Transverse colon (tissue), 4 donors: Measurements from ENCODE around the gene HIPK2. TPM values are rescaled to one million over a fixed set of nuclear protein-coding genes. Genes with fewer than 3 reads are reported as not detected.

Source experiments
- DNase-seq: peaks from one replicate; pipeline ENCODE4 v3.0.0-alpha.2; 2019
- H3K27ac ChIP-seq, 4 donors: fragments of 200-600 bp; sonication (generic); 2 replicates each; pipeline ENCODE4 v1.5.1; 2016 to 2018; ENCODE audit warnings: inconsistent platforms in 4 of 4
- H3K27me3 ChIP-seq: fragments of 200-600 bp; sonication (generic); 2 replicates; pipeline ENCODE4 v1.5.1; 2017; ENCODE audit warnings: inconsistent platforms
- H3K36me3 ChIP-seq, 4 donors: fragments of 200-600 bp; sonication (generic); 2 replicates each; pipeline ENCODE4 v1.5.1; 2017 to 2019; ENCODE audit warnings: inconsistent platforms in 4 of 4
- H3K4me1 ChIP-seq, 4 donors: fragments of 200-600 bp; sonication (generic); 2 replicates each; pipeline ENCODE4 v1.5.1; 2017 to 2020; ENCODE audit warnings: inconsistent platforms in 4 of 4
- H3K4me3 ChIP-seq, 4 donors: fragments of 200-600 bp; sonication (generic); 1 replicate in 1 of 4; 2 replicates in 3 of 4; pipeline versions ENCODE4 v1.5.1 to v1.6.1; 2017 to 2019; ENCODE audit warnings: inconsistent platforms in 4 of 4
- H3K9me3 ChIP-seq, 2 donors: fragments of 200-600 bp; sonication (generic); 2 replicates each; pipeline ENCODE4 v1.5.1; 2017 to 2019; ENCODE audit warnings: inconsistent platforms in 2 of 2
- CTCF ChIP-seq, 5 experiments: fragments of 200-600 bp in 3 of 5; fragments of 450-650 bp in 2 of 5; sonication (generic) in 3 of 5; IDR thresholded peaks; 1 replicate in 2 of 5; 2 replicates in 3 of 5; pipeline ENCODE4 v1.5.1; 2016 to 2017; ENCODE audit warnings: antibody characterized with exemption in 5 of 5, inconsistent platforms in 3 of 5, mild to moderate bottlenecking in 2 of 5, moderate library complexity in 1 of 5
- EP300 ChIP-seq: sonication (generic); formaldehyde crosslinking; IDR thresholded peaks from one replicate; pipeline ENCODE4 v1.6.1; 2017; ENCODE audit warnings: antibody characterized with exemption, low read depth
- POLR2A ChIP-seq: fragments of 450-650 bp; IDR thresholded peaks from one replicate; pipeline ENCODE4 v1.6.1; 2016; ENCODE audit warnings: antibody characterized with exemption, mild to moderate bottlenecking, moderate library complexity
- POLR2AphosphoS5 ChIP-seq, 3 donors: sonication (generic); formaldehyde crosslinking; IDR thresholded peaks; one replicate each; pipeline ENCODE4 v1.6.1; 2016; ENCODE audit warnings: antibody characterized with exemption in 3 of 3
- WGBS, 2 donors: methylation state at CpG; one replicate each; pipeline ENCODE4 v1.1.5; 2018; ENCODE audit warnings: low coverage in 1 of 2; 5-methylcytosine and 5-hydroxymethylcytosine counted together
- in situ Hi-C, 4 donors: fragments of 200-750 bp; cut with MboI; loops; one replicate each; pipeline versions ENCODE4 v1.15.0 to v1.15.1; 2017; ENCODE audit warnings: low sequenced_read_pairs in 3 of 4, low pct_ligation_motif_present in 1 of 4, low pct_unique_long_range_greater_than_20kb in 1 of 4
- intact Hi-C: fragments of 100-400 bp; cut with DNase I; formaldehyde crosslinking; loops from one replicate; pipeline ENCODE4 v1.15.1; 2023; ENCODE audit warnings: low total_unique reads
- total RNA-seq, 4 donors: library from RNA; depleted of rRNA; stranded (reverse); fragments of >200 nt; gene quantifications; one replicate each; pipeline ENCODE4 v1.1.0, GENCODE V29; 2016

The HIPK2 gene
- total RNA-seq, 4 donors from 2014 or later = 27.3 to 40.3 (median 33.6) TPM

- H3K4me1 ChIP-seq = no peaks in the 10 kb centered on the region
- no peaks in the 10 kb centered on the region for H3K27me3 ChIP-seq
- TF ChIP-seq POLR2AphosphoS5 (IDR thresholded peaks at IDR 0.05) (no peak), EP300 (no peak), POLR2A (no peak), CTCF (IDR thresholded peaks at IDR 0.05) (no peak)
- 86 to 90% methylated on average over 7 to 20 of the region's 21 CpGs for WGBS, 2 donors
- in situ Hi-C loops = no loop called here
- intact Hi-C loops = no loop called here
- no peak overlapping the region for H3K27ac ChIP-seq
- H3K9me3 ChIP-seq = no peaks in the 10 kb centered on the region
- H3K4me3 ChIP-seq = no peak overlapping the region
- DNase-seq = no peak
- no peaks in the 10 kb centered on the region for H3K36me3 ChIP-seq
Measured at GRCh38 chr7:139541600-139542307, 236.0 kb downstream of the HIPK2 start.

- no peak overlapping the region for H3K4me3 ChIP-seq
- H3K27me3 ChIP-seq = no peaks in the 10 kb centered on the region
- H3K27ac ChIP-seq = no peak overlapping the region
- 34% methylated on average over 10 of the region's 12 CpGs; no CpG with 5 or more reads in 1 of the 2 donors for WGBS, 2 donors
- in situ Hi-C loops (no loop called here), intact Hi-C loops (no loop called here)
- H3K9me3 ChIP-seq = no peaks in the 10 kb centered on the region
- H3K4me1 ChIP-seq = no peaks in the 10 kb centered on the region
- no peak for DNase-seq
- TF ChIP-seq POLR2A (no peak), EP300 (no peak), POLR2AphosphoS5 (IDR thresholded peaks at IDR 0.05) (no peak), CTCF (IDR thresholded peaks at IDR 0.05) (no peak)
- H3K36me3 ChIP-seq = no peaks in the 10 kb centered on the region
Measured at GRCh38 chr7:139540203-139540602, 237.6 kb downstream of the HIPK2 start.

DNA sequence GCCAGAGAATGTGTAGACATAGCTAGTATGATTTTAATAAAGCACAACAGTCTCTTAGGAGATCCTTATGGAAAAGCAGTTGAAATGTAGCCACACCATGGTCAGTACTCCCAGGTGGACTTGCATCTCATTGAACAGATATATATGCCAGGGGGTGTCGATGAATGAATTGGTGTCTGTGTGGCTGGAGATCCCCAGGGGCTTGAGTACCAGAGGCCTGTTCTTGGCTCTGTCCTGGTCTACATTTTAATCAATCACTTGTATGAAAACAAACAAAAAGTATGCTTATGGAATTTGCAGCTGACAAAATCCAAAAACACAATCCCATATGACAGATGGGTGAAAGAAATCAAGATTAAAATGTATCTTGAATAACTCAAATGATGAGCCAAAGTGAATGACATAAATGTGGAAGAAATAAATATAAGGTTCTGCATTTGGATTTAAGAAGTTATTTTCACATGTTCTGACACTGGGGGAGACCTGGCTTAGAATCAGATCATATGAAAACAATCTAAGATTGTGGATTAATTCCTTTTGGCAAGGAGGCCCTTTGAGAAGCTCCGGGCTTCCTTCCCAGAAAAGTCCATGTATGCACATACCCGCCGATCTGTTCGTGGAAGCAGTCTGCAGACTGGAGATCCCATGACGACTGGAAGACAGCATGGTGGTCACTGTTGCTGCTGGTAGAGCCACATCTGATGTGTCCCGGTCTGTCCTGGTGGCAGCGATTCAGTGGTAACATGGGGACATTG is 238.7 kb downstream of the HIPK2 start:
- intact Hi-C loops (no loop called here), in situ Hi-C loops (no loop called here)
- Histone ChIP-seq H3K4me3 (no peak overlapping the region), H3K27ac (no peak overlapping the region), H3K4me1 (no peaks in the 10 kb centered on the region), H3K9me3 (no peaks in the 10 kb centered on the region), H3K36me3 (no peaks in the 10 kb centered on the region), H3K27me3 (no peaks in the 10 kb centered on the region)
- TF ChIP-seq POLR2AphosphoS5 (IDR thresholded peaks at IDR 0.05) (no peak), CTCF (IDR thresholded peaks at IDR 0.05) (no peak), EP300 (no peak), POLR2A (no peak)
- no peak for DNase-seq
- 77% methylated on average over 8 of the region's 8 CpGs; no CpG with 5 or more reads in 1 of the 2 donors for WGBS, 2 donors

GRCh38 chr7:139536152-139536551 is 241.6 kb downstream of the HIPK2 start:
- DNase-seq = no peak
- no peak overlapping the region for H3K4me3 ChIP-seq
- no peaks in the 10 kb centered on the region for H3K4me1 ChIP-seq
- no peaks in the 10 kb centered on the region for H3K36me3 ChIP-seq
- intact Hi-C loops = no loop called here
- H3K9me3 ChIP-seq = no peaks in the 10 kb centered on the region
- in situ Hi-C loops = no loop called here
- no peaks in the 10 kb centered on the region for H3K27me3 ChIP-seq
- TF ChIP-seq EP300 (no peak), POLR2AphosphoS5 (IDR thresholded peaks at IDR 0.05) (no peak), CTCF (IDR thresholded peaks at IDR 0.05) (no peak), POLR2A (no peak)
- WGBS, 2 donors = 93 to 100% methylated on average over 1 to 8 of the region's 8 CpGs
- H3K27ac ChIP-seq = no peak overlapping the region
